Dedifferentiated amniotic fluid mesenchymal stem cell (primary cell): ENCODE measurements around the gene LAGE3.
A peak's percentile ranks its signal among the peaks of the same experiment; 100 is the strongest.

ENCODE experiments used
- DNase-seq: peaks from one replicate; pipeline ENCODE4 v3.0.0-alpha.2; 2016; ENCODE audit errors: extremely low spot score

Gene LAGE3

DNA sequence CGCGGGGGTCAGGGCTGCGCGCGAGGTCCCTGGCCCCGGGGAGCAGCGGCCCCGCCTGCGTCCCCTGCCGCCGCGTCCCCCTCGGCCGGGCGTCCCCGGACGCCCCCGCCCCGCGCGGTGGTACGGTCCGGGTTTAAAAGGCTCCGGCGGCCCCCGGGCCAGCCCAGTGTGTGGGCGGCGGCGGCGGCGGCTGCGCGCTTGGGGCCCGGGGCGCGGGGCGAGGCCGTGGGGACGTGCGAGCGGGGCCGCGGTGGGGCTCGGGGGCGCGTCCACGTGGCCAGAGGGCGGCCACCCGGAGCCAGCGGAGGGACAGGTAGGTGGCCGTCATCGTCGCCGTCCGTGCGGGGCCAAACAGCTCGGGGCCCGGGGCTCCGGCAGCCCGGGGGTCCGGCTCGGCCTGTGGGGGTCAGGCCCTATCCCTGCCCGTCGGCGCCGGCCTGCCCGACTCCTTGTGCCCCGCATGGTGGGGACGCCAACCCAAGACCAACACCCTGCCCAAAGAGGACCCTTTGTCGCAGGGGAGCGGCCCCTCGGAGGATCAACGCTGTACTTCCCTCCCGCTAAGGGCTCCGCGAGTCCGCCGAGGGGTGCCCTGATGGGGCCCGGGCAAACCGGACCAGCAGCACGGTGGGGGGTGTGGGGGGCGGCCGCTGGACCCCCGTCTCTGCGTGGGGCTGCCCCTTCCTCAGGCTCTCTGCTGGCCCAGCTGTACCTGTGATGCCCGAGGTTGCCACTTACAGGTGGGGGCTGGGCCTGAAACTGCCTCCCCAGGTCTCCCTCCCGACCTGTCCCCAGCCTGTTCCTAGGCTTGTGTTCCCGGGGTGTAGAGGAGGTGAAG is 20.7 kb downstream of the LAGE3 start, which contains the start of gene PLXNA3:
Gene PLXNA3, plus strand, starts transcription at position 166 of the 838 bp plus-strand sequence. CDS start 1,903 bp downstream, outside the sequence.
- DNase-seq: no peak

DNA sequence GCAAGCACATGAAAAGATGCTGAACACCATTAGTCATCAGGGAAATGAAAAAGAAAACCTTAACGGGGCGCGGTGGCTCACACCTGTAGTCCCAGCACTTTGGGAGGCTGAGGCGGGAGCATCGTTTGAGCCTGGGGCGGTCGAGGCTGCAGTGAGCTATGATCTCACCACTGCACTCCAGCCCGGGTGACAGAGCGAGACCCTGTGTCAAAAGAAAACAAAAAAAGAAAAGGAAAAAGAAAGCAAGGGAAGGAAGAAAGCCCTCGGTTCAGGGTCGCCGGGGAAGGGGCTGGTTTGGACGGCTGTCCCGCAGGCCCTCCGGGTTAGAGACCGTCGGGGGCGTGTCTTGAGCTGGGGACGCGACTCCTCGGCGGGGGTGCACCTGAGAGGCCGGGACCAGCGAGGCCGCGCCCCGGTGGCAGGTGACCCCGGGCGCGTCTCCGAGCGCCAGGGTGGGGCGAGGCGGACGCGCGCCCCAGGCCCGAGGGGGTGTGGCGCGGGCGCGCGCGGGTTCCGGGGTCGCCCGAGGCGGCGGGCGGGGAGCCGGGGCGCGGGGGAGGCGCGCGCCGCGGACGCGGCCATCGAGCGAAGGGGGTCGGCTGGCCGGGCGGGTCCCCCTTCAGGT is 21.5 kb downstream of the LAGE3 start:
- DNase-seq: no peak

DNA sequence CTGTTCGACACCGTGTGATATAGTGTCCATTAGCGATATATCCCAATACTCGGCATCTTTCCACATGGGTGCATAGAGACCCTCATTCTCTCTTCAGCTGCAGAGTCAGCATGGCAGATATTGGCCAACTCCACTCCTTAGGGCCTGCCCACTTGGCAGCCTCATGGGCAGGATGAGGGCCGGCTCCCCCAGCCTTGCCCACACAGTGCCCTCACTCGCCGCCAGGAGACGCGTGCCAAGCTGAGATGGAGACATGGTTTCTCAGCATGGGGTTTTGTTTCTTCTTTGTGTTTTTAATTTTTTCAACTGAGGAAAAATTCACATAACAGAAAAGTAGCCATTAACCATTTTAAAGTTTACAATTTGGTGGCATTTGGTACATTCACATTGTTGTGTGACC is 26.3 kb downstream of the LAGE3 start:
- no peak for DNase-seq

DNA sequence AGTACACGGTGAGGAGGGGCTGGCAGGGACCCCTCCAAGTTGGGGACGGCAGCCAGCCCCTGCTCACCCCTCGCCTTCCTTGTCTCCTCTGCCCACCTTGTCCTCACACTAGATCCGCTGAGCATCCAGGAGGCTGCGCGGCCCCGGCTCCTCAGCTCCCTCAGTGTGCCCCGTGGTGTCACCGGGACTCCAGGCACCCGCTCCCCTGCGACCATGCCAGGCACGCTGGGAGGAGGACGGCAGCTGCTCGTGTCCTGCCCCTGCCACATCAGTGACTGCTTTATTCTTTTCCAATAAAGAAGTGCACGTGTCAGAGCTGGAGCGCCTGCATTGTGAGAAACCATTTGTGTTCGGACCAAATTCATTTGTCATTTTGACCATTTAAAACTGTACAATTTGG is 28.8 kb downstream of the LAGE3 start:
- DNase-seq: no peak

DNA sequence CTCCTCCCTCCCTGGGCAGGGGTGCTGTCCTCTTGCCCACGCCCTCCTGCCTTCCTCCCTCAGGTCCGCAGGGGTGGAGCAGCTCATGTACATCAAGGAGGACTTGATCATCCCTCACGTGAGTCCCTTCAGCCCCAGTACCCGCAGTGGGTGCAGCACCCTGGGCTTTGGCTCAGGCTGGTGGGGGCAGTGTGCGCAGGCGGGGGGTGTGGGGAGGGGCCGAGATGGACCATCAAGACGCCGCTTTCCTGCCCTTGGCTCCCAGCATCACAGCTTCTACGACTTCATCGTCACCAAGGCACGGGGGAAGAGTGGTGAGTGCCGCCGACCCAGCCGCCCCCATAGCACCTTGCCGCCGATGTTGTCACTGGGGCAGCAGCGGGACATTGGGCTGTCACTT is 29.5 kb downstream of the LAGE3 start:
- DNase-seq: no peak

DNA sequence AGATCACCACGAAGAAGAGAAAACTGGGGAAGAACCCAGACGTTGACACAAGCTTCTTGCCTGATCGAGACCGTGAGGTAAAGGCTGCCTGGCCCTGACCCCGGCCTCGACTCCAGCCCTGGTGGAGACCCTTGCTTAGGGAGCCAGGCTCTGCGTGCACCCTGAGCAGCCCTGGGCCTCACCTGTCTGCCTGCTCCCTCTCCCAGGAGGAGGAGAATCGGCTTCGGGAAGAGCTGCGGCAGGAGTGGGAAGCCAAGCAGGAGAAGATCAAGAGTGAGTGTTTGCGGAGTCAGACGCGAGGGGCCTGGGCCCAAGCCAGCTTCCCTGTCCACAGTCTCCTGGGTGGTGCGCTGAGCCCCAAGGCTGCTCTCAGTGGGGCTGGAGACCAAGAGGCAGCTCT is 30.6 kb downstream of the LAGE3 start:
- DNase-seq: no peak

DNA sequence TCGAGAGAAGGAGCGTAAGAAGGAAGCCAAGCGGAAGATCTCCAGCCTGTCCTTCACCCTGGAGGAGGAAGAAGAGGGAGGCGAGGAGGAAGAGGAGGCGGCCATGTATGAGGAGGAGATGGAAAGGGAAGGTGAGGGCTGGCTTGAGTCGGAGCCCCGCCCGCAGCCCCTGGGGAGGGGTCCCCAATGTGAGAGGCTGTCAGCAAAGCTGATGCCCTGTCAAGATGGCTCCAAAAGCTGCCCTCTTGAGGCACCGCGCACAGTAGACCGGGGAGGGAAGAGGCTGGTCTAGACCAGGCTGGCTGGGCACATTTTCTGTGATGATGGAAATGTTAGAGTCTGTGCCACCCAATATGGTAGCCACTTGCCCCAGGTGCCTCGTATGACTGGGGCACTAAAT is 32.7 kb downstream of the LAGE3 start:
- DNase-seq: no peak

DNA sequence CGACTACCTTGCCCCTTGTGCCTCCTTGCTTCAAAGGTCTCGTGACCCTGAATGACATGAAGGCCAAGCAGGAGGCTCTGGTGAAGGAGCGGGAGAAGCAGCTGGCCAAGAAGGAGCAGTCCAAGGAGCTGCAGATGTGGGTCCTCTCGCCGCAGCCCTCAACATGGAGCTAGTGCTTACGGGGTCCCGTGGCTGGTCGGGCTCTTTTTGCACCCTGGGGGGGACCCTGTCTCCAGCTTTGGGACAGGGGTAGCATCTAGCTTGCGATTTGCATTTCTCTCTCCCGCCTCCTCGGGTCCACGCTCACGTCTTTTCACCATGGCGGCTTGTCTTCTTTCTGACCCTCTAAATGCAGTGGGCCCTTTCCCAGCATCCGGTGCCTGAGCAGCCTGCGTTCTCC is 33.3 kb downstream of the LAGE3 start:
- DNase-seq: no peak

DNA sequence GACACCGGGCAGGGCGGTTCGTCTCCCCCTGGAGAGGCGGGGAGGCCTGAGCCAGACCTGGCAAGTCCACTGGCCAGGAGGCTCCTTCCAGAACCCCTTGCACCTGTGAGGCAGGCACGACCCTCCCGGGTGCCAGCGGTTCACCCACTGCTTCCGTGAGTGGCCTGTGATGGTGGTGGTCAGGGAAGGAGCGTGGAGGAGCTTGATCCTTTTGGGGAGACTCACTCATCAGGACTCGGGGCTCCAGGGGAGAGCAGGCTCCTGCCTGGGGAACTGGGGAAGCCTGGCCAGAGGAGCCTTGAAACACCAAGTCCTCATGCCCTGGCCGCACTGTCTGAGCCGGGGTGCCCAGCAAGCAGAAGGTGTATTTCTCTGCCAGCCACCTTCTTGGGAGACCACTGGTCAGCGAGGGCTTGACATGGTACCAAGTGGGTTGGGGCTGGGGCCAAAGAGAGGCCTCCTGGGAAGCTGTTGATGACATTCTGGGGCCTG is 34.3 kb downstream of the LAGE3 start:
- no peak for DNase-seq

DNA sequence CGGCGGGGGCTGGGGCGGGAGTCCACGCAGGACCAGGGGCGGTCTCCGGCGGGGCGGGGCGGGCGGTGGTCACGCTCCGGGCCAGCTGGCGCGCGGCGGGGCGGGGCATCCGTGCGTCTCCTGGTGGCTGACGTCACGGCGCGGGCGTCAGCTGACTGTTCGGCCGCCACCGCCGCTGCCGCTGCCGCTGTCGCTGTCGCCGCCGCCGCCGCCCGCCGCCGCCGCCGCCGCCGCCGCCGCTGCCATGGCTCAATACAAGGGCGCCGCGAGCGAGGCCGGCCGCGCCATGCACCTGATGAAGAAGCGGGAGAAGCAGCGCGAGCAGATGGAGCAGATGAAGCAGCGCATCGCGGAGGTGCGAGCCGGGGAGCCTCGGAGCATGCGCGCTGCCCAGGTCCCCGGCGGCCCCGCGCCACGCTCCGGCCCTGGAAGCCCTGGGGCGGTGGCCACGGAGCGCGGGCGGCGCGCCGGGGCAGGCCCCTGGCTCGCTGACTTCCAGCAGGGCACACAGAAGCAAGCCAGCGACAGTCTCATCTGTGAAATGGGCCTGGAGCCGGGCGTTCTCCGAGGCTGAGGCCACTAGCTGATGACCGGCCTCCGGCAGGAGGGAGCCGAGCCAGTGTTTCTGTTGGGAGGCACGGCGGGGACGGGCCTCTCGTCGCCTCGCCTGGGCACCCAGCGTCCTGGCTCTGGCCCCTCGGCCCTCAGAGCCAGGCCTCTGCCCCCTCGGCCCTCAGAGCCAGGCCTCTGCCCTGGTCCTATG is 34.9 kb downstream of the LAGE3 start, which contains the start of gene FAM50A:
Gene FAM50A, plus strand, starts transcription at position 150 of the 763 bp plus-strand sequence. Its CDS starts 95 bp downstream, at position 245.
- peak; percentile 30 for DNase-seq

DNA sequence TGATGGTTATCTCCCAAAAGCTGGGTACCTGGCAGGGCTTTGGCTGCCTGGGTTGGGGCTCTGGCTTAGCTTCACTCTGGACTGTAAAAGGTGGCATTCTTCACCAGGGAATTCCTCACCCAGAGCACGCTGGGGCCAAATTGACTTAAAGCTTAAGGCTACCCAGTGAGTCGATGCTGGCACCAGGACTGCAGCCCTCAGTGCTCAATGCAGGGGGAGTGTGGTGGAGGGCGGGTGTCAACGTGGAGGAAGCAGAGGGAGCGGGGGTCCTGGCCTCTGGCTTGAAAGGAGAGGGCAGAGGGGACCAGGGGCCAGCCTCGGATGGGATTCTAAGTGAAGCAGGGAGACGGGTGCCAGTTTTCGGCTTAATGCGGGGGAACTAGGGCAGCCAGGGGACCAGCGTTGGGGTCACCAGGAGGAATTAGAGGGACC is 35.6 kb downstream of the LAGE3 start:
- DNase-seq: no peak

DNA sequence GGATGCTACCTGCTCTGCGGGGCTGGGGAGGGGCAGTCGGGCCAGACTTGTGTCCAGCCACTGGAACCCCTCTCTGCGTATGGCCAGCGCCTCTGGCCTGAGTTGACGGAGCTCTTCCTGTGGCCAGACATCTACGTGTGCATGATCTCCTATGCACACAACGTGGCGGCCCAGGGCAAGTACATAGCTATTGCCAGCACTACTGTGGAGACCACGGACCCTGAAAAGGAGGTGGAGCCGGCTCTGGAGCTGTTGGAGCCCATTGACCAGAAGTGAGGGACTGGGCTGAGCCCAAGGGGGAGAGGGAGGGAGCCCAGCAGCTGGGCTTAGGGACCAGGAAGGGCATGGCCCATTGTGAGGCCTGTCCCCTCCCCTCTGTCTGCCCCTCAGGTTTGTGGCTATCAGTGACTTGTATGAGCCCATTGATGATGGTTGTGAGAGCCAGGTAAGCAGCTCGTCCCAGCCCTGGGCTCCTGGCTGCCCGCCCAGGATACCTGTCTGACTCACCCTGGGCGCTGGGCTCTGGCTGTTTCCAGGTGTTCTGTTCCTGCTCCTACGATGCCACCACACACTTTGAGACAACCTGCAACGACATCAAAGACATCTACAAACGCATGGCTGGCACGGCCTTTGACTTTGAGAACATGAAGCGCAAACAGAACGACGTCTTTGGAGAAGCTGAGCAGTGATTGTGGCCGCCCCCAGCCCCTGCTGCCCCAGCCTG is 36.9 kb downstream of the LAGE3 start:
- DNase-seq: no peak

DNA sequence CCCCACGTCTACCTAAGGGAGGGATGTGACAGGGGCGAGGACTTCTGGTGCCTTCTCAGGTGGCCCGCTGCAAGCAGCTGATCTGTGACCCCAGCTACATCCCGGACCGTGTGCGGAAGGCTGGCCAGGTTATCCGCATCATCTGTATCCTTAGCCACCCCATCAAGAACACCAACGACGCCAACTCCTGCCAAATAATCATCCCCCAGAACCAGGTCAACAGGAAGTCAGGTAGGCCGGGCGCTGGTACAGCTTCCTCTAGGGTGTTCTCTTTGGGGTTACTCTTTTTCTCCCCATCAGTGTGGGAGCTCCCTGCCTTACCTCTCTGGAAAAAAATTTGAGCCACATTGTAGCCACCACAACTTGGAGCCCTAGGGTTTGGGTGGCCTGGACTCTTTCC is 37.5 kb downstream of the LAGE3 start:
- no peak for DNase-seq

DNA sequence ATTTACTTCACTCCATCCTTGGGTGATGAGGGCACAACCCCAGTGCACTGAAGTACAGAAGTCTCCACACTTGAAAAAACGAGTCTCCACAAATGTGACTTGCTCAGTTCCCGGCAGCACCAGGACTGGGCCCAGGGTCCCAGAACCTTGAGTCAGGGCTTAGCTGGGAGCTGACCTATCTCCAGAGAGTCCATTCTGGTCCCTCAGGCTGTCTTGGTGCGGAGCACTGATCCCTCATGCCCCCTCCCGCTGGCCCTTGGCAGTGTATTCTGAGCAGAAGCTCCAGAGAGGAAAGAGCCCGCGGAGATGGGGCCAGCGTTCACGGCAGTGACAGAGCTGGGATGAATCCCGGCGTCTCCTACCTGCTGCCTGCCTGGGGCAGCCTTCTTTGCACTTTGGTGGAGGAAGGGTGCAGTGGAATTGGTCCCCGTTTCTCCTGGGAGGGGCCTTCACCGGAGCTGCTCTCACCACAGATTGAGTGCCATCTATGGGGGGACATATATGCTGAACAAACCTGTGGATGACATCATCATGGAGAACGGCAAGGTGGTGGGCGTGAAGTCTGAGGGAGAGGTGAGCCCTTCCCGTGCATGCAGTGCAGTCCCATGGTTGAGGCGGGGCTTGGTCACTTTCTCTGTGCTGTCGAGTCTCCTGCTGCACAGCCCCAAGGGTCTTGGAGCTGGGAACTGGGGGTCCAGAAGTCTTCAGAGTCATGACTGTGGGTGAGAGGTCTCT is 38.3 kb downstream of the LAGE3 start:
- DNase-seq: no peak

DNA sequence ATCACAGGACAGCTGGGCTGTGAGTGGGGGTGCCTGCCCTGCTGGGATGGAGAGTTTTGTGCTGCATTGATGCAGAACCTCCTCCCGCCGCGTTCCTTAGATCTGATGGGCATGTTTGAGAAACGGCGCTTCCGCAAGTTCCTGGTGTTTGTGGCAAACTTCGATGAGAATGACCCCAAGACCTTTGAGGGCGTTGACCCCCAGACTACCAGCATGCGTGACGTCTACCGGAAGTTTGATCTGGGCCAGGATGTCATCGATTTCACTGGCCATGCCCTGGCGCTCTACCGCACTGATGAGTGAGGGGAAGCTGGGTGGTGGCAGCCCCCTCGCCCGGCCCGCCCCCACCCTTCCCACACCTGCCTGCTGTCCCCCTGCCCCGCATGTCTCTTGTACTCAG is 39.2 kb downstream of the LAGE3 start:
- DNase-seq: no peak

DNA sequence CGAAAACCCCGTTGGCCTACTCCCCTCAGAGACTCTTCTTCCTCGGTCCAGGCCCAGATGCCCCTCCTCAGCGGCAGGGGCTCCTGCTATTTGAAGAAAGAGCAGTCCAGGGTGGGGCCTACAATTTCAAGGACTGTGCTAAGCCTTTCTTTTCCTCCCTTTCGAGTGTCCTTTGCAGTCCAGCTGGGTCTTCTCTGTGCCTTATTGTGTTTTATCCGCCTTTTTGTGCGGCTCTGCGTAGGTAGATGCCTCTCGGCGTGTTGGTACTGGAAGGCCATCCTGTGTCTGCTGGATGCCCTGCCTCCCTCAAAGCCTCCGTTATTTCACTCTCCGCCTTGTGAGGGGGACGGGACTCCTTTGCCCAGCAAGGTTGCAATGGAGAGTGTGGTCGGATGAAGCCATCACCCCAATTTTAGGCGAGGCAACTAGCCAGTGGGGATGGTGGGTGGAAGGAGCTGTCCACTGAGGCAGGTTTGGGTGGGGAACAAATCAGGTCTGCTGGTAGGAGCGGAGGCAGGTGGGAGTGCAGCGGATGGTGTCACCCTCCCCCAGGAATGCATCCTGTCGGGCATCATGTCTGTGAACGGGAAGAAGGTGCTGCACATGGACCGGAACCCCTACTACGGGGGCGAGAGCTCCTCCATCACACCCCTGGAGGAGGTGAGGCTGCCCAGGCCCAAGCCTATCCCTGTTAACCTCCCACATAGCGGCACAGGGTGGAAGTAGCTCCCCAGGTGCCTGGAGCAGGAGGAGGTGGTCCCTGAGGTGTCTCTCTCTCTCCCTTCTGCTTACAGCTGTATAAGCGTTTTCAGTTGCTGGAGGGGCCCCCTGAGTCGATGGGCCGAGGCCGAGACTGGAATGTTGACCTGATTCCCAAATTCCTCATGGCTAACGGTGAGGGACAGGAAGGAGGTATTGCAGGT is 40.8 kb downstream of the LAGE3 start:
- no peak for DNase-seq

DNA sequence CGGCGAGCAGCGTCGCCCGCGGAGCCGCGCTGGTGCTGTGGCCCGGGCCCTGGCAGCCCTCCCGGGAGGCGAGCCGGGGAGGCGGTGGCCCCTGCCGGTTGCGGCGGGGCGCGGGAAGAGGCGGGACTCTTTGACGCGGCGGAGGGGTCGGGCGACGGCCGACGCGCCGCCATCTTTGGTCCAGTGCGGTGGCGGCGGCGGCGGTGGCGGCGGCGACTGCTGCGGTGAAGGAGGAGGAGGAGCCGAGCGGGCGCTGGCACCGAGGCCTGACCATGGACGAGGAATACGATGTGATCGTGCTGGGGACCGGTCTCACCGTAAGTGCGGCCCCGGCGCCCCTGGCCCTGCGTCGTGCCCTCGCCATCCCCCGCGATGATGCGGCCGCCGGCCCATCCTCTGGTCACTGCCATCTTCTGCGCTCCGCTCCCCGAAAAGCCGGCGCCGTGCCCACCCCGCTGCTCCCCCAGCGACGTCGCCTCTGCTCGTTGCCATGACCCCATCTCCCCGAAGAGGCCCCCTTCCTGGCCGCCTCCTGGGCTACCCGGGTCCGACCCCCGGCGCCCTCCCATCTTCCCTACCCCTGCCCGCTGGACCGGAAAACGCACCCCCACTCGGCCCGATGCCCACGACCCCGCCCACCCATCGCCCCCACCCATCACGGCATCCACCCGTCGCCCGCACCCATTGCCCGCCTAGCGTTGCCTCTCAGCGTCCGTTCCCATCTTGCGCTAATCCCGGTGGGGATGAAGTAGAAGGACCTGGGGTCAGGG is 41.9 kb downstream of the LAGE3 start, which contains the start of gene GDI1:
Gene GDI1, plus strand, starts transcription at position 172 of the 770 bp plus-strand sequence. Its CDS starts 101 bp downstream, at position 273.
- no peak for DNase-seq

DNA sequence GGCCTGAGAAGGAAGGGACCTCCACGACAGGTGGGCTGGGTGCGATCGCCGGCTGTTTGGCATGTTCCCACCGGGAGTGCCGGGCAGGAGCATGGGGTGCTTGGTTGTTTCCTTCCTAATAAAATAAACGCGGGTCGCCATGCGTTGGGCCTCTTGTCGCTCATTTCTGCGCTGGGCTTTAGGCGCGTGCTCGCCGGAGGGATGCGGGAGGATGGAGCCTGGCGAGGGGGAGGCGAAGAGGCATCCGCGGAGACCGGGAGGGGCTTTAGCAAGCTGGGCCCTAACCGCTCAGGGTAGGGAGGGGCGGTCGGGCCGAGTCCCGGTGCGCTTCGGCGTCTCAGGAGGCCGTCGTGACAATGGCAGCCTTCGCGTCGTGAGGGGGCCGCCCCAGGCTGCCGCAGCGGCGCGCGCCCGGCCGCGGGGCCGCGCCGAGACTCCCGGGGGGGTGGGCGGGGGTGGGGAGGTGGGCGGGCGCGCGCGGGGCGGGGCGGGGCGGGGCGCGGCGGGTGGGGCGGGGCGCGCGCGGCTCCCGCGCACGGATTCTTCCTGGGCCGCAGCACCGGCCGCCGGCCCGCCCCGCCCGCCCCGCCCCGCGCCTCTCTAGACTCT is 42.6 kb downstream of the LAGE3 start:
- no peak for DNase-seq
